ENCODE data around the gene CD8B2. TPM values are rescaled to one million over a fixed set of nuclear protein-coding genes. Genes with fewer than 3 reads are reported as not detected.

CD8B2 gene
- total and polyA plus RNA-seq, 2 donors (not counting 1 experiment from before 2014, with no cell fraction given): not detected

DNA sequence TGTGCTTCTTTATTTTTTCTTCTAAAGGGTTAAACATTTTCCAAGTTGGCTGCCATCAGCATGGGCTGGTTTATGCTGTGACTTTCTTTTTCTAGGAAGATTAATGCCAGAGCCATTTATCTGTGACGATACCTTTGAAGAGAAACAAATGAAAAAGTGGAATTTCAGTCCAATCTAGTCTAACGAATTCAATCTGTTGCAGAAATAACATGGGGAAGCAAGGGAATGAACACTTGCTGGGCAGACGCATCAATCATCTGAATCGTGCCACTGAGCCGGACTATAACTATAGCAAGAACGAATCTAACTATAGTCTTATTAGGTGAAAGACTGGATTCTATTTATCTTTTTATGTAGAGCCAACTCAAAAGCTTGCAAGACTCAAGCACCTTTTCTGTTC is 66.2 kb downstream of the CD8B2 start:
- DNase-seq (no peak), ATAC-seq (ENCODE audit: low read depth) (no peak)
- no peaks in the 10 kb centered on the region for H4K20me1 ChIP-seq (ENCODE audit: control insufficient read depth, insufficient read depth, low read length, poor library complexity, severe bottlenecking)

DNA sequence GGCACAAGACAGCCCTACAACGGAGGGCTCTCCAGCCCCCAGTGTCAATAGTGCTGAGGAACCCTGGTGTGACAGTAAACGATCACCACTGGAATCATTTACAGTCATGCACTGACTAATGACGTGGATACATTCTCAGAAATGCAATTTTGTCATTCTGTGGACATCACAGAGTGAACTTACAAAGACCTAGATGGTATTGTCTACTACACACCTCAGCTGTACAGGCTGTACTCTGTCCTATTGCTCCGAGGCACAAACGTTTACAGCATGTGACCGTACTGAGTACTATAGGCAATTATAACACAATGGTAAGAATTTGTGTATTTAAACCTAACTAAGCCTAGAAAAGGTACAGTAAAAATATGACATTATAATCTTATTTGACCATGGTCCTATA is 67.2 kb downstream of the CD8B2 start:
- Histone ChIP-seq H2AFZ (ENCODE audit: insufficient read depth, low read depth, low read length, poor library complexity, severe bottlenecking) (no peak overlapping the region), H4K20me1 (ENCODE audit: control insufficient read depth, insufficient read depth, low read length, poor library complexity, severe bottlenecking) (no peaks in the 10 kb centered on the region), H3K4me1 (ENCODE audit: control insufficient read depth in 2 of 2, insufficient read depth in 2 of 2, low read length in 2 of 2) (no peaks in the 10 kb centered on the region), H3K4me3 (ENCODE audit: control extremely low read depth in 1 of 5, extremely low read depth in 1 of 5, insufficient read depth in 1 of 5, low read depth in 2 of 5, low read length in 4 of 5) (no peak overlapping the region), H3K27me3 (replicated peaks in 1 of 4; ENCODE audit: control extremely low read depth in 1 of 4, control insufficient read depth in 3 of 4, insufficient read depth in 4 of 4, low read length in 3 of 4) (peaks cover 0 to 3% (median 0%) of the 10 kb centered on the region in 4 experiments), H3K9ac (ENCODE audit: low read length) (no peak overlapping the region), H3K79me2 (ENCODE audit: control insufficient read depth, insufficient read depth, low read length) (no peaks in the 10 kb centered on the region), H3K4me2 (replicated peaks; ENCODE audit: low read depth, low read length, poor library complexity, severe bottlenecking) (no peak overlapping the region), H3K27ac (ENCODE audit: low read length in 2 of 2) (no peak overlapping the region), H3K36me3 (replicated peaks in 1 of 2; ENCODE audit: control extremely low read depth in 1 of 2, control insufficient read depth in 1 of 2, extremely low read depth in 1 of 2, insufficient read depth in 2 of 2, low read length in 1 of 2) (no peaks in the 10 kb centered on the region), H3K9me3 (ENCODE audit: control extremely low read depth in 1 of 3, control insufficient read depth in 2 of 3, insufficient read depth in 1 of 3, low read length in 2 of 3) (no peaks in the 10 kb centered on the region)
- CTCF ChIA-PET: no interaction called here
- WGBS (ENCODE audit: insufficient coverage): 96% methylated on average over 2 of the region's 6 CpGs
- Mint-ChIP-seq H3K4me3 (no peak overlapping the region), H3K4me1 (no peaks in the 10 kb centered on the region), H3K9me3 (ENCODE audit: insufficient read depth) (peaks cover 5% of the 10 kb centered on the region), H3K27me3 (no peaks in the 10 kb centered on the region), H3K27ac (no peak overlapping the region)
- no peak for TF ChIP-seq EZH2 (IDR thresholded peaks at IDR 0.05; ENCODE audit: borderline replicate concordance, insufficient read depth, low read depth, low read length, poor library complexity, severe bottlenecking)
- POLR2A ChIA-PET: no interaction called here
- DNase-seq: no peak
- ATAC-seq (ENCODE audit: low read depth): no peak
- intact Hi-C loops (cut with micrococcal nuclease): no loop called here

More for the DNA sequence above, 66.2 kb downstream of the CD8B2 start:
- 89% methylated on average over 2 of the region's 6 CpGs for WGBS (ENCODE audit: insufficient coverage)
- no peaks in the 10 kb centered on the region for H3K4me1 ChIP-seq (ENCODE audit: control insufficient read depth in 2 of 2, insufficient read depth in 2 of 2, low read length in 2 of 2)
- no peaks in the 10 kb centered on the region for H3K27me3 ChIP-seq (replicated peaks in 1 of 4; ENCODE audit: control extremely low read depth in 1 of 4, control insufficient read depth in 3 of 4, insufficient read depth in 4 of 4, low read length in 3 of 4)
- no peaks in the 10 kb centered on the region for H3K36me3 ChIP-seq (replicated peaks in 1 of 2; ENCODE audit: control extremely low read depth in 1 of 2, control insufficient read depth in 1 of 2, extremely low read depth in 1 of 2, insufficient read depth in 2 of 2, low read length in 1 of 2)
- no peak overlapping the region for H3K9ac ChIP-seq (ENCODE audit: low read length)
- H3K27ac ChIP-seq (ENCODE audit: low read length in 2 of 2): no peak overlapping the region
- H3K9me3 Mint-ChIP-seq (ENCODE audit: insufficient read depth): peaks cover 5% of the 10 kb centered on the region
- H2AFZ ChIP-seq (ENCODE audit: insufficient read depth, low read depth, low read length, poor library complexity, severe bottlenecking): no peak overlapping the region
- no peak overlapping the region for H3K4me3 ChIP-seq (ENCODE audit: control extremely low read depth in 1 of 5, extremely low read depth in 1 of 5, insufficient read depth in 1 of 5, low read depth in 2 of 5, low read length in 4 of 5)
- H3K79me2 ChIP-seq (ENCODE audit: control insufficient read depth, insufficient read depth, low read length): no peaks in the 10 kb centered on the region
- no peak overlapping the region for H3K4me2 ChIP-seq (replicated peaks; ENCODE audit: low read depth, low read length, poor library complexity, severe bottlenecking)
- H3K4me1 Mint-ChIP-seq: no peaks in the 10 kb centered on the region
- intact Hi-C loops (cut with micrococcal nuclease): no loop called here
- no peak overlapping the region for H3K27ac Mint-ChIP-seq
- no peak overlapping the region for H3K4me3 Mint-ChIP-seq
- no peaks in the 10 kb centered on the region for H3K9me3 ChIP-seq (ENCODE audit: control extremely low read depth in 1 of 3, control insufficient read depth in 2 of 3, insufficient read depth in 1 of 3, low read length in 2 of 3)
- no peak for TF ChIP-seq EZH2 (IDR thresholded peaks at IDR 0.05; ENCODE audit: borderline replicate concordance, insufficient read depth, low read depth, low read length, poor library complexity, severe bottlenecking)
- POLR2A ChIA-PET: no interaction called here
- H3K27me3 Mint-ChIP-seq: peaks cover 3% of the 10 kb centered on the region
- CTCF ChIA-PET: interaction anchor here (2.1 kb wide), 1 partner anchor 10 kb away, joined by 9 read pairs; no protein-coding TSS in a partner anchor
